Breast epithelium (tissue), 3 donors: Measurements from ENCODE around the gene TMEM108.

Experiments
- CTCF ChIP-seq, 3 donors: fragments of 450-650 bp; IDR thresholded peaks; one replicate each; pipeline ENCODE4 v1.5.1; 2016 to 2017; ENCODE audit warnings: antibody characterized with exemption in 3 of 3, mild to moderate bottlenecking in 3 of 3, moderate library complexity in 3 of 3
- POLR2A ChIP-seq: fragments of 450-650 bp; IDR thresholded peaks from one replicate; pipeline ENCODE4 v1.6.1; 2016; ENCODE audit warnings: antibody characterized with exemption, mild to moderate bottlenecking, moderate library complexity
- POLR2AphosphoS5 ChIP-seq, 3 donors: sonication (generic); formaldehyde crosslinking; IDR thresholded peaks; one replicate each; pipeline ENCODE4 v1.6.1; 2017; ENCODE audit warnings: antibody characterized with exemption in 3 of 3

DNA sequence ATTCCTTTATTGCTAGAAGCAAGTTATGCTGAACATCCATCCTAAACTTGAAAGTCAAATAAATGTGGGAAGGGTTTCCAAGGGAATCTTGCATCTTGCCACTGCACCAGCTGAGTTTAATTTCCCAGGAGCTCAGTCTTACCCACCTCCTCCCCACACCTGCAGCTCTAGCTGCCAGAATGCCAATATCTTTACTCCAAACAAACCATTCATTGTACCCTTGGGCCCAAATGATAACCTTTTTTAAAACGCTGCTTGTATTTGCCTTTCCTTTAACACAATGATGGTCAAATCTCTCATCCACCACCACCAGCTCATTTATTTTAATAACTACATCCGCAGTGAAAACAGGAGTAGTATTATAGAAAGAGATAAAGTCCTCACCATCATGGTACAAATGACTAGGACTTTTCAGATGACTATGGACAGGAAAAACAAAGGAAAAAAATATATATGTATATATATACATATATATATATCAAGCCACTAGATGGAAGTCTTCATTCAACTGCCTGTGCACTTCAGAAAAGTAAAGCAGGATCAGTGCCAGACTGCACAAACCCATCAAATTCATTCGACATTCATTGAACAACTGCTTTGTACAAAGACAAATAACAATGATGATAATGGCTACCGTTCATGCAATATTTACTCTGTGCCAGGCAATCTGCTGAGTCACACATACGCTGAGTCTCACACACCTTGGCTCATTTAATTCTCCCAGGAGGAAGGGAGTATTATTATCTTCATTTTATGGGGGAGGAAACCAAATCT, 405.6 kb downstream of the TMEM108 start:
- TF ChIP-seq POLR2A (no peak), POLR2AphosphoS5 (IDR thresholded peaks at IDR 0.05) (no peak), CTCF (IDR thresholded peaks at IDR 0.05) (no peak)
